ENCODE results near the gene DENND4A.

Gene DENND4A

GRCh38 chr15:65832549-65833364 lies 40.7 kb upstream of the DENND4A start (continued):
- no peak for TF ChIP-seq ZBTB10 (tag by site-specific recombination; IDR thresholded peaks at IDR 0.05)
- TF ChIP-seq ZNF624 (tag by site-specific recombination; IDR thresholded peaks at IDR 0.05), result no peak
- peak; percentile 97 for TF ChIP-seq ZNF121 (tag by site-specific recombination; IDR thresholded peaks at IDR 0.05)
- peak; percentile 74 for TF ChIP-seq ZBTB8A (tag by site-specific recombination; IDR thresholded peaks at IDR 0.05)
- no peak for TF ChIP-seq ZNF549 (tag by site-specific recombination; IDR thresholded peaks at IDR 0.05)
- TF ChIP-seq ZNF514 (tag by site-specific recombination; IDR thresholded peaks at IDR 0.05), result no peak
- no peak; the same call in 1 of the 2 replicates for TF ChIP-seq ZNF623 (tag by site-specific recombination; IDR thresholded peaks at IDR 0.05)
- TF ChIP-seq ZNF76 (tag by site-specific recombination; IDR thresholded peaks at IDR 0.05; ENCODE audit: borderline replicate concordance, low read depth), result peak; percentile 75
- no peak; the same call in 1 of the 2 replicates for TF ChIP-seq REPIN1 (tag by site-specific recombination; IDR thresholded peaks at IDR 0.05; ENCODE audit: low read depth)
- TF ChIP-seq ZNF670 (tag by site-specific recombination; IDR thresholded peaks at IDR 0.05; ENCODE audit: low read depth), result no peak
- TF ChIP-seq ZNF501 (tag by site-specific recombination; IDR thresholded peaks at IDR 0.05), result peak; percentile 87
- TF ChIP-seq KLF17 (tag by site-specific recombination; IDR thresholded peaks at IDR 0.05), result peak; percentile 83; the same call in 1 of the 2 replicates
- TF ChIP-seq ZNF223 (tag by site-specific recombination; IDR thresholded peaks at IDR 0.05), result no peak
- 0 out of 2 replicates have a peak, but pooled peaks have one; percentile 31 for TF ChIP-seq KLF1 (tag by site-specific recombination; IDR thresholded peaks at IDR 0.05)
- no peak for TF ChIP-seq ZNF560 (tag by site-specific recombination; IDR thresholded peaks at IDR 0.05; ENCODE audit: borderline replicate concordance)
- TF ChIP-seq ZNF311 (tag by site-specific recombination; IDR thresholded peaks at IDR 0.05; ENCODE audit: borderline replicate concordance), result no peak
- no peak for TF ChIP-seq PRDM2 (tag by site-specific recombination; IDR thresholded peaks at IDR 0.05; ENCODE audit: borderline replicate concordance)
- TF ChIP-seq ZNF398 (tag by site-specific recombination; IDR thresholded peaks at IDR 0.05), result no peak
- TF ChIP-seq ZNF362 (tag by site-specific recombination; IDR thresholded peaks at IDR 0.05), result no peak
- TF ChIP-seq ZNF518A (tag by site-specific recombination; conservative IDR thresholded peaks at IDR 0.05; ENCODE audit: low read depth), result peak; percentile 60

Data from HEK293 (cell line).